ENCODE data around the gene TMEM253. TPM values are rescaled to one million over a fixed set of nuclear protein-coding genes. Genes with fewer than 3 reads are reported as not detected.

TMEM253 gene
- total RNA-seq, result 0.32 TPM in 1 of 2 replicates, not detected in the other

GRCh38 chr14:21100931-21101330 lies at the start of gene TMEM253:
TSS of gene TMEM253 (plus strand) at chr14:21101066. CDS start at chr14:21101344, 278 bp downstream.

GRCh38 chr14:21057803-21058675 lies 42.8 kb upstream of the TMEM253 start, which contains the start of gene RNASE8:
TSS of gene RNASE8 (plus strand) at chr14:21057822. CDS start at chr14:21057893, 71 bp downstream.

GRCh38 chr14:21070083-21070609 lies 30.7 kb upstream of the TMEM253 start, which contains the start of gene ARHGEF40:
TSS of gene ARHGEF40 (plus strand) at chr14:21070304. CDS start at chr14:21070397, 93 bp downstream.

GRCh38 chr14:21098076-21098891 lies 2.6 kb upstream of the TMEM253 start, which contains the start of gene ZNF219:
TSS of gene ZNF219 (minus strand) at chr14:21098655. CDS start at chr14:21093591, 5,064 bp downstream.

Small RNA genes within 50 kb of the gene (small RNA-seq; reads per million reads assigned to genes)
- gene RNU6-252P, result not detected

Other genes with a start within 250 kb of the TMEM253 start
- not detected in 2 replicates for gene RNASE3, start 209.7 kb upstream of the TMEM253 start, total RNA-seq
- not detected in 2 replicates for gene RNASE2, start 145.6 kb upstream of the TMEM253 start, total RNA-seq
- gene METTL17, start 111.1 kb upstream of the TMEM253 start, total RNA-seq, result 37.6 and 43.8 TPM in 2 replicates
- gene SLC39A2, start 101.8 kb upstream of the TMEM253 start, total RNA-seq, result 0.11 and 0.52 TPM in 2 replicates
- gene NDRG2, start 76.0 kb upstream of the TMEM253 start, total RNA-seq, result 0.22 and 1.7 TPM in 2 replicates
- not detected in 2 replicates for gene TPPP2, start 70.8 kb upstream of the TMEM253 start, total RNA-seq
- not detected in 2 replicates for gene RNASE13, start 66.3 kb upstream of the TMEM253 start, total RNA-seq
- gene RNASE7, start 58.7 kb upstream of the TMEM253 start, total RNA-seq, result not detected in 2 replicates
- gene RNASE8, start 43.2 kb upstream of the TMEM253 start, total RNA-seq, result not detected in 2 replicates
- gene ARHGEF40, start 30.8 kb upstream of the TMEM253 start, total RNA-seq, result 30.7 and 41.3 TPM in 2 replicates
- 9.2 and 10.5 TPM in 2 replicates for gene ZNF219, start 2.4 kb upstream of the TMEM253 start, total RNA-seq
- gene OR5AU1, start 55.0 kb downstream of the TMEM253 start, total RNA-seq, result not detected in 2 replicates
- 479 and 643 TPM in 2 replicates for gene HNRNPC, start 168.4 kb downstream of the TMEM253 start, total RNA-seq
- not detected in 2 replicates for gene RPGRIP1, start 179.0 kb downstream of the TMEM253 start, total RNA-seq